ENCODE measurements around the gene TACR1.

Gene TACR1

GRCh38 chr2:75025633-75026380 is 173.5 kb downstream of the TACR1 start:
- DNase-seq = no peak
- Histone ChIP-seq H3K27ac (ENCODE audit: insufficient read depth, low read length, poor library complexity, severe bottlenecking) (no peak overlapping the region), H3K27me3 (replicated peaks; ENCODE audit: control insufficient read depth, insufficient read depth, low read length, poor library complexity, severe bottlenecking) (no peaks in the 10 kb centered on the region), H3K36me3 (ENCODE audit: control insufficient read depth, insufficient read depth, low read length) (no peaks in the 10 kb centered on the region), H3K4me1 (ENCODE audit: control insufficient read depth, insufficient read depth, low read length, poor library complexity, severe bottlenecking) (no peaks in the 10 kb centered on the region), H3K9me3 (ENCODE audit: control insufficient read depth, low read length) (no peaks in the 10 kb centered on the region), H3K4me3 (ENCODE audit: insufficient read depth, low read depth, low read length, poor library complexity, severe bottlenecking) (no peak overlapping the region)

- Histone ChIP-seq H3K4me1 (ENCODE audit: control insufficient read depth, insufficient read depth, low read length, poor library complexity, severe bottlenecking) (no peaks in the 10 kb centered on the region), H3K27me3 (replicated peaks; ENCODE audit: control insufficient read depth, insufficient read depth, low read length, poor library complexity, severe bottlenecking) (no peaks in the 10 kb centered on the region), H3K27ac (ENCODE audit: insufficient read depth, low read length, poor library complexity, severe bottlenecking) (no peak overlapping the region), H3K9me3 (ENCODE audit: control insufficient read depth, low read length) (no peaks in the 10 kb centered on the region), H3K36me3 (ENCODE audit: control insufficient read depth, insufficient read depth, low read length) (no peaks in the 10 kb centered on the region), H3K4me3 (ENCODE audit: insufficient read depth, low read depth, low read length, poor library complexity, severe bottlenecking) (no peak overlapping the region)
- no peak for DNase-seq
Measured at GRCh38 chr2:75025216-75025615, 174.1 kb downstream of the TACR1 start.

- no peaks in the 10 kb centered on the region for H3K4me1 ChIP-seq (ENCODE audit: control insufficient read depth, insufficient read depth, low read length, poor library complexity, severe bottlenecking)
- no peak overlapping the region for H3K27ac ChIP-seq (ENCODE audit: insufficient read depth, low read length, poor library complexity, severe bottlenecking)
- no peak for DNase-seq
- H3K27me3 ChIP-seq (replicated peaks; ENCODE audit: control insufficient read depth, insufficient read depth, low read length, poor library complexity, severe bottlenecking) = no peaks in the 10 kb centered on the region
- H3K9me3 ChIP-seq (ENCODE audit: control insufficient read depth, low read length) = no peaks in the 10 kb centered on the region
- H3K4me3 ChIP-seq (ENCODE audit: insufficient read depth, low read depth, low read length, poor library complexity, severe bottlenecking) = no peak overlapping the region
- H3K36me3 ChIP-seq (ENCODE audit: control insufficient read depth, insufficient read depth, low read length) = no peaks in the 10 kb centered on the region
Measured at GRCh38 chr2:75023666-75024455, 175.5 kb downstream of the TACR1 start.

- H3K27me3 ChIP-seq (replicated peaks; ENCODE audit: control insufficient read depth, insufficient read depth, low read length, poor library complexity, severe bottlenecking) = no peaks in the 10 kb centered on the region
- H3K4me3 ChIP-seq (ENCODE audit: insufficient read depth, low read depth, low read length, poor library complexity, severe bottlenecking) = no peak overlapping the region
- H3K27ac ChIP-seq (ENCODE audit: insufficient read depth, low read length, poor library complexity, severe bottlenecking) = no peak overlapping the region
- no peak for DNase-seq
- H3K4me1 ChIP-seq (ENCODE audit: control insufficient read depth, insufficient read depth, low read length, poor library complexity, severe bottlenecking) = no peaks in the 10 kb centered on the region
- no peaks in the 10 kb centered on the region for H3K9me3 ChIP-seq (ENCODE audit: control insufficient read depth, low read length)
- no peaks in the 10 kb centered on the region for H3K36me3 ChIP-seq (ENCODE audit: control insufficient read depth, insufficient read depth, low read length)
Measured at GRCh38 chr2:75022516-75022915, 176.8 kb downstream of the TACR1 start.

- Histone ChIP-seq H3K27ac (ENCODE audit: insufficient read depth, low read length, poor library complexity, severe bottlenecking) (no peak overlapping the region), H3K27me3 (replicated peaks; ENCODE audit: control insufficient read depth, insufficient read depth, low read length, poor library complexity, severe bottlenecking) (no peaks in the 10 kb centered on the region), H3K4me1 (ENCODE audit: control insufficient read depth, insufficient read depth, low read length, poor library complexity, severe bottlenecking) (no peaks in the 10 kb centered on the region), H3K36me3 (ENCODE audit: control insufficient read depth, insufficient read depth, low read length) (no peaks in the 10 kb centered on the region), H3K4me3 (ENCODE audit: insufficient read depth, low read depth, low read length, poor library complexity, severe bottlenecking) (no peak overlapping the region), H3K9me3 (ENCODE audit: control insufficient read depth, low read length) (no peaks in the 10 kb centered on the region)
- no peak for DNase-seq
Measured at GRCh38 chr2:75021672-75022071, 177.6 kb downstream of the TACR1 start.

GRCh38 chr2:75020476-75020875 is 178.8 kb downstream of the TACR1 start:
- H3K27me3 ChIP-seq (replicated peaks; ENCODE audit: control insufficient read depth, insufficient read depth, low read length, poor library complexity, severe bottlenecking) = no peaks in the 10 kb centered on the region
- H3K4me1 ChIP-seq (ENCODE audit: control insufficient read depth, insufficient read depth, low read length, poor library complexity, severe bottlenecking) = no peaks in the 10 kb centered on the region
- no peak for DNase-seq
- no peaks in the 10 kb centered on the region for H3K9me3 ChIP-seq (ENCODE audit: control insufficient read depth, low read length)
- no peak overlapping the region for H3K27ac ChIP-seq (ENCODE audit: insufficient read depth, low read length, poor library complexity, severe bottlenecking)
- H3K36me3 ChIP-seq (ENCODE audit: control insufficient read depth, insufficient read depth, low read length) = no peaks in the 10 kb centered on the region
- no peak overlapping the region for H3K4me3 ChIP-seq (ENCODE audit: insufficient read depth, low read depth, low read length, poor library complexity, severe bottlenecking)

GRCh38 chr2:75019790-75020189 is 179.5 kb downstream of the TACR1 start:
- H3K4me3 ChIP-seq (ENCODE audit: insufficient read depth, low read depth, low read length, poor library complexity, severe bottlenecking) = no peak overlapping the region
- H3K27me3 ChIP-seq (replicated peaks; ENCODE audit: control insufficient read depth, insufficient read depth, low read length, poor library complexity, severe bottlenecking) = no peaks in the 10 kb centered on the region
- DNase-seq = no peak
- no peaks in the 10 kb centered on the region for H3K4me1 ChIP-seq (ENCODE audit: control insufficient read depth, insufficient read depth, low read length, poor library complexity, severe bottlenecking)
- H3K36me3 ChIP-seq (ENCODE audit: control insufficient read depth, insufficient read depth, low read length) = no peaks in the 10 kb centered on the region
- no peaks in the 10 kb centered on the region for H3K9me3 ChIP-seq (ENCODE audit: control insufficient read depth, low read length)
- no peak overlapping the region for H3K27ac ChIP-seq (ENCODE audit: insufficient read depth, low read length, poor library complexity, severe bottlenecking)

GRCh38 chr2:75018162-75018561 is 181.2 kb downstream of the TACR1 start:
- Histone ChIP-seq H3K4me1 (ENCODE audit: control insufficient read depth, insufficient read depth, low read length, poor library complexity, severe bottlenecking) (no peaks in the 10 kb centered on the region), H3K27ac (ENCODE audit: insufficient read depth, low read length, poor library complexity, severe bottlenecking) (no peak overlapping the region), H3K9me3 (ENCODE audit: control insufficient read depth, low read length) (no peaks in the 10 kb centered on the region), H3K36me3 (ENCODE audit: control insufficient read depth, insufficient read depth, low read length) (no peaks in the 10 kb centered on the region), H3K27me3 (replicated peaks; ENCODE audit: control insufficient read depth, insufficient read depth, low read length, poor library complexity, severe bottlenecking) (no peaks in the 10 kb centered on the region), H3K4me3 (ENCODE audit: insufficient read depth, low read depth, low read length, poor library complexity, severe bottlenecking) (no peak overlapping the region)
- no peak for DNase-seq

- Histone ChIP-seq H3K27me3 (replicated peaks; ENCODE audit: control insufficient read depth, insufficient read depth, low read length, poor library complexity, severe bottlenecking) (no peaks in the 10 kb centered on the region), H3K9me3 (ENCODE audit: control insufficient read depth, low read length) (no peaks in the 10 kb centered on the region), H3K27ac (ENCODE audit: insufficient read depth, low read length, poor library complexity, severe bottlenecking) (no peak overlapping the region), H3K4me1 (ENCODE audit: control insufficient read depth, insufficient read depth, low read length, poor library complexity, severe bottlenecking) (no peaks in the 10 kb centered on the region), H3K4me3 (ENCODE audit: insufficient read depth, low read depth, low read length, poor library complexity, severe bottlenecking) (no peak overlapping the region), H3K36me3 (ENCODE audit: control insufficient read depth, insufficient read depth, low read length) (no peaks in the 10 kb centered on the region)
- DNase-seq = no peak
Measured at GRCh38 chr2:75012080-75012479, 187.2 kb downstream of the TACR1 start.

- no peaks in the 10 kb centered on the region for H3K9me3 ChIP-seq (ENCODE audit: control insufficient read depth, low read length)
- DNase-seq = no peak
- H3K27me3 ChIP-seq (replicated peaks; ENCODE audit: control insufficient read depth, insufficient read depth, low read length, poor library complexity, severe bottlenecking) = no peaks in the 10 kb centered on the region
- no peaks in the 10 kb centered on the region for H3K4me1 ChIP-seq (ENCODE audit: control insufficient read depth, insufficient read depth, low read length, poor library complexity, severe bottlenecking)
- H3K36me3 ChIP-seq (ENCODE audit: control insufficient read depth, insufficient read depth, low read length) = no peaks in the 10 kb centered on the region
- no peak overlapping the region for H3K4me3 ChIP-seq (ENCODE audit: insufficient read depth, low read depth, low read length, poor library complexity, severe bottlenecking)
- H3K27ac ChIP-seq (ENCODE audit: insufficient read depth, low read length, poor library complexity, severe bottlenecking) = no peak overlapping the region
Measured at GRCh38 chr2:75010571-75010970, 188.7 kb downstream of the TACR1 start.

All from effector memory CD4-positive, alpha-beta T cell (primary cell).